Measurements from ENCODE around the gene RPS26. TPM values are rescaled to one million over a fixed set of nuclear protein-coding genes. Genes with fewer than 3 reads are reported as not detected.

RPS26 gene
- total and polyA plus RNA-seq, 4 experiments from 2014 or later, result 55.6 to 1,449 (median 221) TPM

GRCh38 chr12:56080556-56081138 lies 38.9 kb downstream of the RPS26 start:
- Histone ChIP-seq H3K27ac (ENCODE audit: low read depth, low read length) (no peak overlapping the region), H3K4me3 (ENCODE audit: low read length in 2 of 2) (peak overlapping the region in 1 of 2 donors; percentile 52), H3K9me3 (ENCODE audit: control insufficient read depth in 1 of 2, low read length in 2 of 2) (no peaks in the 10 kb centered on the region), H3K36me3 (ENCODE audit: insufficient read depth, low read length) (no peaks in the 10 kb centered on the region), H3K4me1 (ENCODE audit: insufficient read depth, low read length) (peaks cover 20% of the 10 kb centered on the region), H3K27me3 (ENCODE audit: insufficient read depth, low read length) (peaks cover 6% of the 10 kb centered on the region)
- CTCF ChIA-PET (ENCODE audit: partially characterized antibody), result interaction anchor here (0.6 to 2.2 kb wide), 9 partner anchors 10 to 342 kb away, joined by 3 to 8 read pairs (median 4); partner anchors contain the start of gene PA2G4
- intact Hi-C loops (cut with micrococcal nuclease), result no loop called here
- DNase-seq, result no peak
- Mint-ChIP-seq H3K4me1 (peaks cover 0 to 25% (median 5%) of the 10 kb centered on the region in 4 donors), H3K27me3 (peaks cover 0 to 3% of the 10 kb centered on the region in 2 donors), H3K4me3 (peak overlapping the region; percentile 49 to 90 (median 84)), H3K36me3 (no peaks in the 10 kb centered on the region), H3K9me3 (no peaks in the 10 kb centered on the region), H3K27ac (peak overlapping the region in 2 of 7 donors; percentile 37 to 76)
- POLR2A ChIA-PET (ENCODE audit: partially characterized antibody), result interaction anchor here (1.3 to 6.1 kb wide), 5 partner anchors 23 to 107 kb away, joined by 4 to 70 read pairs (median 6); partner anchors contain the start of genes PA2G4, RAB5B, RPL41 and ZC3H10

DNA sequence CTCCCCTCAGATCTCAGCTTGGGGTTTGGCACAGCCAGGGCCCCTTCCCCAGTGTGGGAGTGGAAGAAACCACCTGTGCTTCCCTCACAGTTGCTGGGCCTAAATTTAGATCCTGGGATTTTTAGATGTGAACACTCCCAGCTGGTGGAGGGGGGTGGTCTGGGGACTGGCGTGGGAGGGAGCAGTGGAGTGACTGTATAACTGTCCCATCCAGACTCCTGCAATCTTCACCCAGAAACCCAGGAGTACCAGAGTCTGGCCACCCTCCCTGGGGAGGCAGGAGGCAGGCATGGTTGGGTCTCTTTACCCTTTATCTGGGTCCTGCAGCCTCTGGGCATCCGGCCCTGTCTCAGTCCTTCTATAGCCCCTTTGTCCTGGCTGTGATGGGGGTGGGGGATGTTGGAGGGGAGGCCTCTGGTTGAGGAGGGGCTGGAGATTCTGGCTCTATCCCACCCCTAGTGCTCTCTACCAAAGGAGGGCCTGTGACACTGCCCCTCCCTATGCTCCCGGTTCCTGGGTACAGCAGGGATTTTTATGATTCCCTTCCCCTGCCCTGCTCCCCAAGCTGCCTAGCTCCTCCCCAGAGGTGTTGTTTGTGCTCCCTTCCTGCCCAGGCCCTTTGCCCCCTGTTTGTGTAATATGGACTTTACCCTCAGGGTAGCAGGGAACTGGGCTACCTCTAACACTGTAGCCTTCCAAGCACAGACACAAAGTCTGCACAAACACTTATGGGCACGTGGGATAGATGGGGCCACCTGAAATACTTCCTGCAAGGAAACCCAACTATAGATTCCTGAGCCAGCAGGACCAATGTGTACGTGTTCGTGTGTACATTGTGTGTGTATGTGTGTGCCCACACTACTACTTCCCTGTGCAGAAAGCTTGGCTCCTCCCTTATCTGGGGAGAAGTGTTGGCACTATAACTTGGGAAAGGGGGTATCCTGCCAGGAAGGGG lies 40.0 kb downstream of the RPS26 start:
- Histone ChIP-seq H3K4me1 (ENCODE audit: insufficient read depth, low read length) (peaks cover 20% of the 10 kb centered on the region), H3K27me3 (ENCODE audit: insufficient read depth, low read length) (peaks cover 6% of the 10 kb centered on the region), H3K27ac (ENCODE audit: low read depth, low read length) (no peak overlapping the region), H3K4me3 (ENCODE audit: low read length in 2 of 2) (no peak overlapping the region), H3K9me3 (ENCODE audit: control insufficient read depth in 1 of 2, low read length in 2 of 2) (no peaks in the 10 kb centered on the region), H3K36me3 (ENCODE audit: insufficient read depth, low read length) (no peaks in the 10 kb centered on the region)
- H3K27me3 Mint-ChIP-seq, result peaks cover 0 to 3% of the 10 kb centered on the region in 2 donors
- intact Hi-C loops (cut with micrococcal nuclease), result no loop called here
- ChIA-PET POLR2A (ENCODE audit: partially characterized antibody) (interaction anchor here (0.6 to 6.1 kb wide), 5 partner anchors 21 to 108 kb away, joined by 3 to 70 read pairs (median 6); partner anchors contain the start of genes PA2G4, RAB5B, RPL41 and ZC3H10), CTCF (ENCODE audit: partially characterized antibody) (interaction anchor here (0.6 to 2.2 kb wide), 4 partner anchors 23 to 60 kb away, joined by 3 to 8 read pairs (median 6); partner anchors contain the start of gene PA2G4)
- no peak for DNase-seq
- peaks cover 0 to 25% (median 5%) of the 10 kb centered on the region in 4 donors for H3K4me1 Mint-ChIP-seq
- H3K9me3 Mint-ChIP-seq, result no peaks in the 10 kb centered on the region
- no peaks in the 10 kb centered on the region for H3K36me3 Mint-ChIP-seq
- peak overlapping the region in 1 of 7 donors; percentile 76 for H3K27ac Mint-ChIP-seq
- H3K4me3 Mint-ChIP-seq, result peak overlapping the region in 7 of 8 donors; percentile 17 to 88 (median 71)

DNA sequence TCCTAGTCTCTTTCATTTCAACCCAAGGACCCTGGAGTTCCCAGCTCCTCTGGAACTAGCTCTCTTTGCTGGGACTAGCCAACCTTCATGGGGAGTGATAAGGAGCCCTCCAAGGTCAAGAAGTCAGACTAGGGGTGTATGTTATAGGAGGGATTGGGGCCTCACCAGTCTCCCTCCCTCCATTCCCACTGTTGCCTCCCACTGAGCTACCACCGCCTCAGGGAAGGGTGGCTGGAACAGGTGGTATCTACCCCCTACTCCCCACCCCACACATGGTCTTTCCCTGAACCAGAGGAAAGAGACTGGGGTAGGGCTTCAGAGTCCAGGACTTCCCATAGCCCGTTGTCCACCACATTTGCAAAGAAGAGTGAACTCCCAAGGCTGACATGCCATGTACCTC lies 40.7 kb downstream of the RPS26 start:
- ChIA-PET POLR2A (ENCODE audit: partially characterized antibody) (interaction anchor here (6.1 kb wide), 1 partner anchor 21 kb away, joined by 70 read pairs; the partner anchor contains the start of gene PA2G4), CTCF (ENCODE audit: partially characterized antibody) (interaction anchor here (2.2 kb wide), 1 partner anchor 22 kb away, joined by 7 read pairs; the partner anchor contains the start of gene PA2G4)
- Mint-ChIP-seq H3K36me3 (no peaks in the 10 kb centered on the region), H3K4me1 (peaks cover 0 to 25% (median 5%) of the 10 kb centered on the region in 4 donors), H3K27me3 (peaks cover 0 to 3% of the 10 kb centered on the region in 2 donors), H3K27ac (peak overlapping the region in 1 of 7 donors; percentile 19), H3K4me3 (no peak overlapping the region), H3K9me3 (no peaks in the 10 kb centered on the region)
- DNase-seq, result no peak
- H3K4me3 ChIP-seq (ENCODE audit: low read length in 2 of 2), result no peak overlapping the region
- no peaks in the 10 kb centered on the region for H3K9me3 ChIP-seq (ENCODE audit: control insufficient read depth in 1 of 2, low read length in 2 of 2)
- intact Hi-C loops (cut with micrococcal nuclease), result no loop called here
- peaks cover 6% of the 10 kb centered on the region for H3K27me3 ChIP-seq (ENCODE audit: insufficient read depth, low read length)
- H3K27ac ChIP-seq (ENCODE audit: low read depth, low read length), result no peak overlapping the region
- peaks cover 20% of the 10 kb centered on the region for H3K4me1 ChIP-seq (ENCODE audit: insufficient read depth, low read length)
- no peaks in the 10 kb centered on the region for H3K36me3 ChIP-seq (ENCODE audit: insufficient read depth, low read length)

DNA sequence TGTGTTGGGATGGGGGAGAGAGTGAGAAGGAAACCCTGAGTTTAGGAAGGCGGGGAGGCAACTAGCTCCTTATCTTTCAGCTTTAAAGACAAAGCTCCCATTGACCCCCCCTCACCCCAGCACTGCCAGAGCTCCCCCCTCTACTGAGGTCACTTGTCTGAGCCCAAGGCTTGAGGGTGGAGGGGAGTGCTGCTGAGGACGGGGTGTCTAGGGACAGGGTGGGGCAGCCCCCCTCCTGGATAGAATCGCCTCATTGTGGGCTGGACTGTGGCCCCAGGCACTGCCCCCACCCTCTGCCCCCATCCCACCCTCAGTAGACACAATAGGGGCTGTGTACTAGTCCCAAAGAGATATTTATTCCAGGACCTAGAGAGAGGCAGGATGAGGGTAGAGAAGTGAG lies 41.2 kb downstream of the RPS26 start:
- H3K4me3 ChIP-seq (ENCODE audit: low read length in 2 of 2), result no peak overlapping the region
- no peak for DNase-seq
- Mint-ChIP-seq H3K36me3 (no peaks in the 10 kb centered on the region), H3K9me3 (no peaks in the 10 kb centered on the region), H3K4me3 (no peak overlapping the region), H3K27me3 (peaks cover 0 to 3% of the 10 kb centered on the region in 2 donors), H3K4me1 (peaks cover 0 to 25% (median 5%) of the 10 kb centered on the region in 4 donors), H3K27ac (no peak overlapping the region)
- H3K9me3 ChIP-seq (ENCODE audit: control insufficient read depth in 1 of 2, low read length in 2 of 2), result no peaks in the 10 kb centered on the region
- POLR2A ChIA-PET (ENCODE audit: partially characterized antibody), result no interaction called here
- H3K27me3 ChIP-seq (ENCODE audit: insufficient read depth, low read length), result peaks cover 6% of the 10 kb centered on the region
- peaks cover 20% of the 10 kb centered on the region for H3K4me1 ChIP-seq (ENCODE audit: insufficient read depth, low read length)
- intact Hi-C loops (cut with micrococcal nuclease), result no loop called here
- H3K27ac ChIP-seq (ENCODE audit: low read depth, low read length), result no peak overlapping the region
- CTCF ChIA-PET (ENCODE audit: partially characterized antibody), result interaction anchor here (2.2 kb wide), 1 partner anchor 22 kb away, joined by 7 read pairs; the partner anchor contains the start of gene PA2G4
- no peaks in the 10 kb centered on the region for H3K36me3 ChIP-seq (ENCODE audit: insufficient read depth, low read length)

DNA sequence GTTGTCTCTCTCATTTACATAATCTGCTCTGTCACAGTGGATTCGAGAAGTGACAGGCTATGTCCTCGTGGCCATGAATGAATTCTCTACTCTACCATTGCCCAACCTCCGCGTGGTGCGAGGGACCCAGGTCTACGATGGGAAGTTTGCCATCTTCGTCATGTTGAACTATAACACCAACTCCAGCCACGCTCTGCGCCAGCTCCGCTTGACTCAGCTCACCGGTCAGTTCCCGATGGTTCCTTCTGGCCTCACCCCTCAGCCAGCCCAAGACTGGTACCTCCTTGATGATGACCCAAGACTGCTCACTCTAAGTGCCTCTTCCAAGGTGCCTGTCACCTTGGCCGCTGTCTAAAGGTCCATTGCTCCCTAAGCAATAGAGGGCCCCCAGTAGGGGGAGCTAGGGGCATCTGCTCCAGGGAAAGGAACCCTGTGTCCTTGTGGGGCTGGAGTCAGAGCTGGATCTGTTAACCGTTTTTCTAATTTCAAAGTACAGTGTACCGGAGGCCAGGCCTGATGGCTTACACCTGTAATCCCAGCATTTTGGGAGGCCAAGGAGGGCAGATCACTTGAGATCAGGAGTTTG lies 43.3 kb downstream of the RPS26 start:
- H3K27ac Mint-ChIP-seq, result peak overlapping the region in 1 of 7 donors; percentile 76
- intact Hi-C loops (cut with micrococcal nuclease), result no loop called here
- Histone ChIP-seq H3K4me3 (ENCODE audit: low read length in 2 of 2) (no peak overlapping the region), H3K27ac (ENCODE audit: low read depth, low read length) (no peak overlapping the region), H3K27me3 (ENCODE audit: insufficient read depth, low read length) (peaks cover 6% of the 10 kb centered on the region), H3K9me3 (ENCODE audit: control insufficient read depth in 1 of 2, low read length in 2 of 2) (no peaks in the 10 kb centered on the region), H3K4me1 (ENCODE audit: insufficient read depth, low read length) (peaks cover 10% of the 10 kb centered on the region), H3K36me3 (ENCODE audit: insufficient read depth, low read length) (no peaks in the 10 kb centered on the region)
- H3K4me1 Mint-ChIP-seq, result peaks cover 0 to 11% (median 4%) of the 10 kb centered on the region in 4 donors
- ChIA-PET POLR2A (ENCODE audit: partially characterized antibody) (interaction anchor here (1.8 kb wide), 1 partner anchor 19 kb away, joined by 4 read pairs; the partner anchor contains the start of gene PA2G4), CTCF (ENCODE audit: partially characterized antibody) (interaction anchor here (0.9 to 3.0 kb wide), 12 partner anchors 11 to 65 kb away, joined by 3 to 23 read pairs (median 3); partner anchors contain the start of genes PA2G4 and ZC3H10)
- H3K9me3 Mint-ChIP-seq, result no peaks in the 10 kb centered on the region
- H3K27me3 Mint-ChIP-seq, result peaks cover 0 to 3% of the 10 kb centered on the region in 2 donors
- H3K36me3 Mint-ChIP-seq, result no peaks in the 10 kb centered on the region
- H3K4me3 Mint-ChIP-seq, result no peak overlapping the region
- no peak for DNase-seq

DNA sequence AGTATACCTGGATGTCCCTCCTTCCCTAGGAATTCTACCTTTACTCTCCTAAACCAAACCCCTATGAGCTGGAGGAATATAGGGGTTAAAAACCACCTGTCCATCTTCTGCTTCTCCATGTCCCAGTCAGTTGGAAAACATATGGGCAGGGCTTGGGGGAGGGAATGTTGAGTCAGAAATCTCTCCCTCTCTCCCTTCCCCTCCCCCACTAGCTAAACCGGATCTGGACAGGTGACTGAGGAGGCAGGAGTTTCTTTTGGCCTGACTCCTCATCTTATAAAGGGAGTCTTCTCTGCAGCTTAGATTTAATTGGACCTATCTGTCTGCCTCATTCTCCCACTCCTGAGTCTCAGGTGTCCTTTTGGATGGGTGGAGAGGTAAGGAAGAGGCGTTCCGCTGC lies 44.4 kb downstream of the RPS26 start:
- DNase-seq, result no peak
- peaks cover 6% of the 10 kb centered on the region for H3K27me3 ChIP-seq (ENCODE audit: insufficient read depth, low read length)
- no peaks in the 10 kb centered on the region for H3K36me3 ChIP-seq (ENCODE audit: insufficient read depth, low read length)
- Mint-ChIP-seq H3K4me1 (peaks cover 0 to 2% (median 0%) of the 10 kb centered on the region in 4 donors), H3K9me3 (no peaks in the 10 kb centered on the region), H3K27me3 (peaks cover 0 to 3% of the 10 kb centered on the region in 2 donors), H3K4me3 (no peak overlapping the region), H3K36me3 (no peaks in the 10 kb centered on the region), H3K27ac (no peak overlapping the region)
- H3K27ac ChIP-seq (ENCODE audit: low read depth, low read length), result no peak overlapping the region
- H3K9me3 ChIP-seq (ENCODE audit: control insufficient read depth in 1 of 2, low read length in 2 of 2), result no peaks in the 10 kb centered on the region
- CTCF ChIA-PET (ENCODE audit: partially characterized antibody), result interaction anchor here (0.6 to 3.0 kb wide), 10 partner anchors 11 to 72 kb away, joined by 3 to 23 read pairs (median 3); partner anchors contain the start of genes MYL6, PA2G4 and ZC3H10
- peaks cover under 1% of the 10 kb centered on the region for H3K4me1 ChIP-seq (ENCODE audit: insufficient read depth, low read length)
- intact Hi-C loops (cut with micrococcal nuclease), result no loop called here
- H3K4me3 ChIP-seq (ENCODE audit: low read length in 2 of 2), result no peak overlapping the region
- POLR2A ChIA-PET (ENCODE audit: partially characterized antibody), result interaction anchor here (0.7 to 1.8 kb wide), 3 partner anchors 17 to 18 kb away, joined by 3 to 4 read pairs (median 4); partner anchors contain the start of gene PA2G4
